Body of pancreas (tissue), 4 donors: Measurements from ENCODE around the gene PPIB.

Experiments
- POLR2A ChIP-seq, 3 donors: fragments of 450-650 bp; IDR thresholded peaks; one replicate each; pipeline ENCODE4 v1.6.1; 2016; ENCODE audit warnings: antibody characterized with exemption in 3 of 3, mild to moderate bottlenecking in 2 of 3
- TF ChIP-seq, protein P1 (sequence below), 7 experiments: fragments of 450-650 bp in 4 of 7; fragments of 200-600 bp in 3 of 7; sonication (generic) in 3 of 7; IDR thresholded peaks; one replicate each; pipeline ENCODE4 v1.5.1; 2016 to 2019; ENCODE audit warnings: antibody characterized with exemption in 7 of 7

DNA sequence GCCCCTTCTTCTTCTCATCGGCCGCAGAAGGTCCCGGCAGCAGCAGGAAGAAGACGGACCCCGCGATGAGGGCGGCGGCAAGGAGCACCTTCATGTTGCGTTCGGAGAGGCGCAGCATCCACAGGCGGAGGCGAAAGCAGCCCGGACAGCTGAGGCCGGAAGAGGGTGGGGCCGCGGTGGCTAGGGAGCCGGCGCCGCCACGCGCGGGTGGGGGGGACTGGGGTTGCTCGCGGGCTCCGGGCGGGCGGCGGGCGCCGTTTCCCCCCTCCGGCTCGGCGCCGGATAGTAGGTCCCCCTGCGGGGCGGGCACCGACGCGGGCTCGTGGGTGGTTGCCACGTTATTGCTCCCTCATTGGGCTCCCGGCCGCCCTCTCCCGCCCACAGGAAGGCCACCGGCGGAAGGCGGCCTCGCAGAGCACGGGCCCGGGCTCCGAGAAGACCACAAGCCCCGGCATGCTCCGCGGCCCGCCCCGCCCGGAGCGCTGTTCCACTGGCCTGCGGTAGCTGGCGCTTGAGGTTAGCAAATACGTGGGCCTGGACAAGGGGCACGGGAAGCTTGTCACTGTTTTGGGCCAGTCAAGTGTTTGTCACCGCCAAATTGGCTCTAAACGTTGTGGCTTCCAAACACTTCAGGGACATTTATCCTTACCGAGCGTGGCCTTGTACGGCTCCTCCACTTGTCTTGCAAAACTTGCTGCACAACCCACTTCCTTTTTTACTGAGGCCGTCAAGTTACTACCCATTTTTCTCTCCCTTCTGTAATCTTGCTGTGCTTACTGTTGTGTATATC is at the start of gene PPIB:
- TF ChIP-seq POLR2A (IDR thresholded peaks at IDR 0.05) = peak; percentile 90 to 93 (median 92)
- TF ChIP-seq, protein P1, sequence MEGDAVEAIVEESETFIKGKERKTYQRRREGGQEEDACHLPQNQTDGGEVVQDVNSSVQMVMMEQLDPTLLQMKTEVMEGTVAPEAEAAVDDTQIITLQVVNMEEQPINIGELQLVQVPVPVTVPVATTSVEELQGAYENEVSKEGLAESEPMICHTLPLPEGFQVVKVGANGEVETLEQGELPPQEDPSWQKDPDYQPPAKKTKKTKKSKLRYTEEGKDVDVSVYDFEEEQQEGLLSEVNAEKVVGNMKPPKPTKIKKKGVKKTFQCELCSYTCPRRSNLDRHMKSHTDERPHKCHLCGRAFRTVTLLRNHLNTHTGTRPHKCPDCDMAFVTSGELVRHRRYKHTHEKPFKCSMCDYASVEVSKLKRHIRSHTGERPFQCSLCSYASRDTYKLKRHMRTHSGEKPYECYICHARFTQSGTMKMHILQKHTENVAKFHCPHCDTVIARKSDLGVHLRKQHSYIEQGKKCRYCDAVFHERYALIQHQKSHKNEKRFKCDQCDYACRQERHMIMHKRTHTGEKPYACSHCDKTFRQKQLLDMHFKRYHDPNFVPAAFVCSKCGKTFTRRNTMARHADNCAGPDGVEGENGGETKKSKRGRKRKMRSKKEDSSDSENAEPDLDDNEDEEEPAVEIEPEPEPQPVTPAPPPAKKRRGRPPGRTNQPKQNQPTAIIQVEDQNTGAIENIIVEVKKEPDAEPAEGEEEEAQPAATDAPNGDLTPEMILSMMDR (IDR thresholded peaks at IDR 0.05) = peak in 6 of 7 experiments; percentile 15 to 61 (median 46)
